ENCODE data around the gene UCP3. TPM values are rescaled to one million over a fixed set of nuclear protein-coding genes. Genes with fewer than 3 reads are reported as not detected.

UCP3 gene
- total RNA-seq, 2 donors from 2014 or later, result 1.9 to 3.5 TPM

DNA sequence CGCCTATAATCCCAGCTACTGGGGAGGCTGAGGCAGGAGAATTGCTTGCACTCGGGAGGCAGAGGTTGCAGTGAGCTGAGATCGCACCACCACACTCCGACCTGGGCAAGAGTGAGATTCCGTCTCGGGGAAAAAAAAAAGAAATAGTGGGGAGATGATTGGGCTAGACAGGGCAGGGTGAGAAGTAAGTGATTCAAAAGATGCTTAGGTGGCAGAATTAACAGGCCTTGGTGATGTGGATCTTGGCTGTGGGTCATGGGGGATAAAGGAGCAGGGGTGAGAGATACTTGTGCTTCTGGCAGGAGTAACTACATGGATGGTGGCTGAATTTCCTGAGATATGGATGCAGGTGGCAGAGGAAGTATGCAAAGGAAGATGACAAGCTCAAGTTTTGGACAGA is 13.1 kb upstream of the UCP3 start:
- H3K4me3 ChIP-seq (ENCODE audit: low read length), result no peak overlapping the region
- Mint-ChIP-seq H3K27me3 (ENCODE audit: insufficient read depth) (no peaks in the 10 kb centered on the region), H3K27ac (no peak overlapping the region), H3K4me1 (peaks cover 5% of the 10 kb centered on the region), H3K9me3 (no peaks in the 10 kb centered on the region), H3K4me3 (no peak overlapping the region), H3K36me3 (ENCODE audit: low read depth) (peaks cover 11% of the 10 kb centered on the region)
- DNase-seq, result no peak
- no peak overlapping the region for H3K9ac ChIP-seq (ENCODE audit: extremely low read depth, low read length, poor library complexity, severe bottlenecking)
- H3K9me3 ChIP-seq (ENCODE audit: control insufficient read depth, low read length), result no peaks in the 10 kb centered on the region
- TF ChIP-seq, protein P1, sequence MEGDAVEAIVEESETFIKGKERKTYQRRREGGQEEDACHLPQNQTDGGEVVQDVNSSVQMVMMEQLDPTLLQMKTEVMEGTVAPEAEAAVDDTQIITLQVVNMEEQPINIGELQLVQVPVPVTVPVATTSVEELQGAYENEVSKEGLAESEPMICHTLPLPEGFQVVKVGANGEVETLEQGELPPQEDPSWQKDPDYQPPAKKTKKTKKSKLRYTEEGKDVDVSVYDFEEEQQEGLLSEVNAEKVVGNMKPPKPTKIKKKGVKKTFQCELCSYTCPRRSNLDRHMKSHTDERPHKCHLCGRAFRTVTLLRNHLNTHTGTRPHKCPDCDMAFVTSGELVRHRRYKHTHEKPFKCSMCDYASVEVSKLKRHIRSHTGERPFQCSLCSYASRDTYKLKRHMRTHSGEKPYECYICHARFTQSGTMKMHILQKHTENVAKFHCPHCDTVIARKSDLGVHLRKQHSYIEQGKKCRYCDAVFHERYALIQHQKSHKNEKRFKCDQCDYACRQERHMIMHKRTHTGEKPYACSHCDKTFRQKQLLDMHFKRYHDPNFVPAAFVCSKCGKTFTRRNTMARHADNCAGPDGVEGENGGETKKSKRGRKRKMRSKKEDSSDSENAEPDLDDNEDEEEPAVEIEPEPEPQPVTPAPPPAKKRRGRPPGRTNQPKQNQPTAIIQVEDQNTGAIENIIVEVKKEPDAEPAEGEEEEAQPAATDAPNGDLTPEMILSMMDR (conservative IDR thresholded peaks at IDR 0.05), result no peak
- no peak overlapping the region for H3K27ac ChIP-seq (ENCODE audit: low read depth, low read length)
- 94 to 97% methylated on average over 5 to 6 of the region's 6 CpGs for WGBS, 2 experiments (ENCODE audit: insufficient coverage in 1 of 2, insufficient read length in 1 of 2)
- H3K36me3 ChIP-seq (ENCODE audit: control insufficient read depth, insufficient read depth, low read length), result no peaks in the 10 kb centered on the region
- H3K27me3 ChIP-seq (ENCODE audit: control insufficient read depth, insufficient read depth, low read length, poor library complexity, severe bottlenecking), result no peaks in the 10 kb centered on the region
- no peaks in the 10 kb centered on the region for H3K4me1 ChIP-seq (ENCODE audit: control insufficient read depth, insufficient read depth, low read length)

DNA sequence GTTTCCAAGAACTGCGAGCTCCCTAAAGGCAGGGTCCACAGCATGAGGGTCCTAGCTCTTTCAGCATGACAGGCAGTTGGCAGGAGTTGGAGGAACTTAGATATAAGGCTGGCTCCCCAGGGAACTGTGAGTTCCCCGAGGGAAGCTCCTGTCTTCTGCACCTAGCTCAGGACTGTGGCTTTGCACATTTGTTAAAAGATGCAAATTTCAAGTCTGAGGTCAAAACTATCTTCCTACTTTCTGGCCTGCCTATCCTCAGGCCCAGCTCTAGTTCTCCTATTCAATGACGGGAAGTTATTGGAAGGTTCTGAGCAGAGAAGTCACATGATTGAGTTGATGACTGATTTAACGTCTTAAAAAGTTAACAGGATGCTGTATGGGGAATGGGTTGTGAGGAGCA is 11.7 kb upstream of the UCP3 start:
- Histone ChIP-seq H3K4me3 (ENCODE audit: low read length) (no peak overlapping the region), H3K27ac (ENCODE audit: low read depth, low read length) (no peak overlapping the region), H3K27me3 (ENCODE audit: control insufficient read depth, insufficient read depth, low read length, poor library complexity, severe bottlenecking) (no peaks in the 10 kb centered on the region), H3K9me3 (ENCODE audit: control insufficient read depth, low read length) (no peaks in the 10 kb centered on the region), H3K9ac (ENCODE audit: extremely low read depth, low read length, poor library complexity, severe bottlenecking) (no peak overlapping the region), H3K36me3 (ENCODE audit: control insufficient read depth, insufficient read depth, low read length) (no peaks in the 10 kb centered on the region), H3K4me1 (ENCODE audit: control insufficient read depth, insufficient read depth, low read length) (peaks cover 3% of the 10 kb centered on the region)
- H3K4me1 Mint-ChIP-seq, result peaks cover 5% of the 10 kb centered on the region
- H3K36me3 Mint-ChIP-seq (ENCODE audit: low read depth), result peaks cover 2% of the 10 kb centered on the region
- no peak overlapping the region for H3K27ac Mint-ChIP-seq
- H3K9me3 Mint-ChIP-seq, result no peaks in the 10 kb centered on the region
- WGBS, 2 experiments (ENCODE audit: insufficient coverage in 1 of 2, insufficient read length in 1 of 2), result 88 to 100% methylated on average over 3 to 4 of the region's 4 CpGs
- DNase-seq, result no peak
- TF ChIP-seq, protein P1 (conservative IDR thresholded peaks at IDR 0.05), result no peak
- H3K4me3 Mint-ChIP-seq, result no peak overlapping the region
- no peaks in the 10 kb centered on the region for H3K27me3 Mint-ChIP-seq (ENCODE audit: insufficient read depth)

DNA sequence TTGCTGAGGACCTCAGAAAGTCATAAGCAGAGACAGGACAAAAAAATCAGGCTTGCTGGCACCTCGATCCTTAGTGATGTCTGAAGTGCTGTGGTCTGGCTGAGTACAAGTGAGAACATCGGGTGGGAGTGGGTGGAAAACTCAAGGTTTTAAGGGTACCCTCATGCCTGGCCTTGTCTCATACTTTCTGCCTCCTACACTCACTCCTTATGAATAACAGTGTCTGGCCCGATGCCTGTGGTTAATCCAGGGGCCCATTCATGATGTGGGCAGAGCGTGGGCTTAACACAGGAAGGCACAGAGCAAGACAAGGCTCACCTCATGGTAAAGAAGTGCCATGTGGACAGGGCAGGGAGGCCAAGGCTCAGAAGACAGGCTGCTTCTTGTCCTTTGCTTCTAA is 11.0 kb upstream of the UCP3 start:
- DNase-seq, result no peak
- Histone ChIP-seq H3K9ac (ENCODE audit: extremely low read depth, low read length, poor library complexity, severe bottlenecking) (no peak overlapping the region), H3K4me3 (ENCODE audit: low read length) (no peak overlapping the region), H3K4me1 (ENCODE audit: control insufficient read depth, insufficient read depth, low read length) (peaks cover 3% of the 10 kb centered on the region), H3K9me3 (ENCODE audit: control insufficient read depth, low read length) (no peaks in the 10 kb centered on the region), H3K27ac (ENCODE audit: low read depth, low read length) (no peak overlapping the region), H3K36me3 (ENCODE audit: control insufficient read depth, insufficient read depth, low read length) (no peaks in the 10 kb centered on the region), H3K27me3 (ENCODE audit: control insufficient read depth, insufficient read depth, low read length, poor library complexity, severe bottlenecking) (no peaks in the 10 kb centered on the region)
- Mint-ChIP-seq H3K27ac (no peak overlapping the region), H3K9me3 (no peaks in the 10 kb centered on the region), H3K4me3 (no peak overlapping the region), H3K36me3 (ENCODE audit: low read depth) (peaks cover 2% of the 10 kb centered on the region), H3K27me3 (ENCODE audit: insufficient read depth) (no peaks in the 10 kb centered on the region), H3K4me1 (peaks cover 5% of the 10 kb centered on the region)
- TF ChIP-seq, protein P1 (conservative IDR thresholded peaks at IDR 0.05), result no peak
- WGBS, 2 experiments (ENCODE audit: insufficient coverage in 1 of 2, insufficient read length in 1 of 2), result 93 to 95% methylated on average over 4 of the region's 4 CpGs
